GM18870 (cell line): Measurements from ENCODE around the gene ACTR5.

ENCODE experiments used
- ATAC-seq: cut with Tn5 transposase; IDR thresholded peaks from one replicate; pipeline ENCODE4 v1.9.1; 2021; ENCODE audit warnings: moderate library complexity; ENCODE audit not compliant: unreplicated experiment

ACTR5 gene

DNA sequence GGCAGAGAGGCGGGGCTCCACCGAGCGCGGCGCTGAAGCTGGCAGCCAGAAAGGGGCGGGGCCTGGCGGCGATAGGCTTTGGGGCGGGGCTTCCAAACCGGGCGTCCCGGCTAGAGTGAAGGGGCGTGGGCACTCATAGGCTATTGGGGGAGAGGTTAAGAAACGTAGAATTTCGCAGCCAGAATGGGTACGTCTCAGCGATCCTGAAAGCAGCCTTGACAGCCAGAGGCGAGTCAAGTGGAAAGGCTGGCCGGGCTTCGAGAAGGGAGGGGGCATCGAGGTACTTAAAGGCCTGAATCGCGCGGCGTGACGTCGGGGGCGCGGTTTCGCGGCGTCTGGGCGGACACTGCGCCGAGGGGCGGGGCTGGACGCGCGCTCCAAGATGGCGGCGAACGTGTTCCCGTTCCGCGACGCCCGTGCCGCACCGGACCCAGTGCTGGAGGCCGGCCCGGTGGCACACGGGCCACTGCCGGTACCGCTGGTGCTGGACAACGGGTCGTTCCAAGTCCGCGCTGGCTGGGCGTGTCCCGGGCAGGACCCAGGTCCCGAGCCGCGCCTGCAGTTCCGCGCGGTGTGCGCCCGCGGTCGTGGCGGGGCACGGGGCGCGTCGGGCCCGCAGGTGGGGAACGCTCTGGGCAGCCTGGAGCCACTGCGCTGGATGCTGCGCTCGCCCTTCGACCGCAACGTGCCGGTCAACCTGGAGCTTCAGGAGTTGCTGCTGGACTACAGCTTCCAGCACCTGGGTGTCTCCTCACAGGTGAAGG, at the start of gene ACTR5:
TSS of gene ACTR5 (plus strand) at position 364 of the 764 bp plus-strand sequence. CDS start at position 383, 19 bp downstream.
- ATAC-seq: peak; percentile 63

GRCh38 chr20:38698541-38698940, 49.7 kb upstream of the ACTR5 start:
- no peak for ATAC-seq

DNA sequence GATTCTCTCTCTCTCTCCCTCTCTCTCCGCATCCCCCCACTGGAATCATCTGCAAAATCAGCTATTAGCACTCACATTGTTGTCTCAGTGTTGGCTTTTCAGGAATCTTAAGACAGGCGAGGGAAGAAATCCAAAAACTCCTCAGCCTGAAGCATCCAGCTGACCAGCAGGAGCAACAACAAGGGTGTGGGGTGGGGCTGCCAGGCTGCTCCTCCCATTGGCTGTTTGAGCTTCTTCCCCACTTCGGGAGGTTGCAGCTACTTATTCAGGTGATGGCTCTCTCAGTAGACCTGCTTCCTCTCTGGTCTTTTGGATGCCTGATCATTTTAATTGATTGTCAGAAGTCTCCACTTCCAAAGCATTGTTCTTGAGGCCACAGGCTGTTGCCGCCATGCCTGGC, 48.1 kb upstream of the ACTR5 start:
- ATAC-seq: no peak

DNA sequence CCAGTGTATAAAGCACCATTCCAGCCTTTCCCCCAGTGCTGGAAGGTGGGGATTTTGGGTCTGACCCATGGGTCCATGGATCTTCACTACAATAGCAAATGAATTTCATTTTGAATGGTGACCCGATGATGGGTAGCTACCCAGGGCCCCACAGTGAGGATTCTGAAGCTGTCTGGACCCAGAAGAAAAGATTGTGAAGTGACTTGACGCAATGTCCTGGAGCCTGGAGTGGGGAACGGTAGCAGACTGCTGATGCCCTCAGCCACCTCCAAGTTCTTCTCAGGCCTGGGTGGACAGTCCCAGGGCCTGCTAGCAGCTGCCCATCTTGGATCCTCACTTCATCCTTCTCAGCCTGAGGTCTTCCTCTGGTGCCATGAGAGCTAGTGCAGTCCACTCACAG, 47.3 kb upstream of the ACTR5 start:
- ATAC-seq: no peak

GRCh38 chr20:38703526-38703925, 44.7 kb upstream of the ACTR5 start:
- ATAC-seq: no peak

- ATAC-seq: no peak
These were observed 44.1 kb upstream of the ACTR5 start for GRCh38 chr20:38704136-38704535.

DNA sequence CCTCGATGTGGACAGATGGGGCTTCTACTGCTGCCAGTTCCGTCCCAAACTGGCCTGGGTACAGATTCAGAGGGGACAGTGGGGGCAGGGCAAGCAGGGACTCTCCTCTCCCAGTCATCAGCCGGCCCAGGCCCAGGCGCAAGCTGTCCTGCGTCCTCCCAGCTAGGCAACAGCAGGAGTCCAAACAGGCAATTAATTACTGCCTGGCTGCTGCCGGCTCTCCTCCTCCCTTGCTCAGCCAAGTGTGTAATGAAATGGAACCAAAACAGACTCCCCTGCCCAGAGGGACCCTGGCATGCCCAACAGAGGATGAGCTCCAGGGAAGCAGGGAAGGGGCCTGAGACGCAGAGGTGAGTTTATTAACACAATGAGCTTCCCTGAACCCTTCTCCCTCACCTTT, 41.8 kb upstream of the ACTR5 start:
- no peak for ATAC-seq

DNA sequence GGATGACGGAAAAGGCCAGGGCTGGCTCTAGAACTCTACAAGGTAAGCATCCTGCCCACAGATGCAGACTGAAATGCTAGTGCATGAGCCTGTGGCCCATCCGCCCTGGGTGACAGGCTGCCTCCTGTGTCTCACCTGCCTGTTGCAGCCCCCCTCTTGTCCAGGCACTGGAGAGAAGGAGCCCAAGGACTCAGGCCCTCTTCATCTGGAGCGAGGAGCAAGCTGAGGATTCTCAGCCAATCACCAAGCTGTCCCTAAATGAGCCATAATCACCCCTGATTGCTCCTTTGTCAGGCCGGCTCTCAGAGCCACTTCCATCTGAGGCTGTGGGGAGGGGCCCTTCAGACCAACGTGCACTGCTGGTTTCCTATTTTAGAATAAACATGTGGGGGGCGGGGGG, 34.0 kb upstream of the ACTR5 start:
- ATAC-seq: no peak

DNA sequence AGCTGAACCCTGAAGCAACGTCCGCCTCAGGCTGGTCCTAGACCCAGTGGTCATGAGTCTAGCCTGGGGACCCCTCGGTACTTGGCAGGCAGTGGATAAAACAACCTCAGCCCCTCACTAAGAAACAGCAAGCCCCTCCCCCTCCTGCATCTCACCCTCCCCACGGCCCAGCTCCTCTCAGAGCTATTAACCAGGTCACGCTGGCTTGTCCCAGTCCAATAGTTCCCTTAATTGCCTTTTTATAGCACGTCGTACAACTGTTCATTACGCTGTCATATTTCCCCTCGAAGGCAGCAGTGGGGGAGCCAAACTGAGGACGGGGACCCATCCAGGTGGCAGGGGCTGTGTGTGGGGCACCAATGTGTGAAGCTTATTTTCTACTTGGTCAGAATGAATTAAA, 32.6 kb upstream of the ACTR5 start:
- no peak for ATAC-seq

GRCh38 chr20:38722683-38723016, 25.6 kb upstream of the ACTR5 start:
- no peak for ATAC-seq

GRCh38 chr20:38723017-38723847, 25.0 kb upstream of the ACTR5 start:
- ATAC-seq: no peak

- ATAC-seq: no peak
These were observed 24.2 kb upstream of the ACTR5 start, which contains the start of gene SLC32A1 for GRCh38 chr20:38723848-38724625. Gene SLC32A1, plus strand, starts transcription at chr20:38724486. Its CDS starts 239 bp downstream, at chr20:38724725.

DNA sequence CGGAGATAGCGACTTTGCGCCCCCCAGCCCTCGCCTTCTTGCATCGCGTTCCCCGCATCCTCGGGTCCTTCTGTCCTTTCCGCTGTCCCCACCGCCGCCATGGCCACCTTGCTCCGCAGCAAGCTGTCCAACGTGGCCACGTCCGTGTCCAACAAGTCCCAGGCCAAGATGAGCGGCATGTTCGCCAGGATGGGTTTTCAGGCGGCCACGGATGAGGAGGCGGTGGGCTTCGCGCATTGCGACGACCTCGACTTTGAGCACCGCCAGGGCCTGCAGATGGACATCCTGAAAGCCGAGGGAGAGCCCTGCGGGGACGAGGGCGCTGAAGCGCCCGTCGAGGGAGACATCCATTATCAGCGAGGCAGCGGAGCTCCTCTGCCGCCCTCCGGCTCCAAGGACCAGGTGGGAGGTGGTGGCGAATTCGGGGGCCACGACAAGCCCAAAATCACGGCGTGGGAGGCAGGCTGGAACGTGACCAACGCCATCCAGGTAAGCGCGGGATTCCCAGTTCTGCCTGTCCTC, 23.6 kb upstream of the ACTR5 start:
- ATAC-seq: no peak

DNA sequence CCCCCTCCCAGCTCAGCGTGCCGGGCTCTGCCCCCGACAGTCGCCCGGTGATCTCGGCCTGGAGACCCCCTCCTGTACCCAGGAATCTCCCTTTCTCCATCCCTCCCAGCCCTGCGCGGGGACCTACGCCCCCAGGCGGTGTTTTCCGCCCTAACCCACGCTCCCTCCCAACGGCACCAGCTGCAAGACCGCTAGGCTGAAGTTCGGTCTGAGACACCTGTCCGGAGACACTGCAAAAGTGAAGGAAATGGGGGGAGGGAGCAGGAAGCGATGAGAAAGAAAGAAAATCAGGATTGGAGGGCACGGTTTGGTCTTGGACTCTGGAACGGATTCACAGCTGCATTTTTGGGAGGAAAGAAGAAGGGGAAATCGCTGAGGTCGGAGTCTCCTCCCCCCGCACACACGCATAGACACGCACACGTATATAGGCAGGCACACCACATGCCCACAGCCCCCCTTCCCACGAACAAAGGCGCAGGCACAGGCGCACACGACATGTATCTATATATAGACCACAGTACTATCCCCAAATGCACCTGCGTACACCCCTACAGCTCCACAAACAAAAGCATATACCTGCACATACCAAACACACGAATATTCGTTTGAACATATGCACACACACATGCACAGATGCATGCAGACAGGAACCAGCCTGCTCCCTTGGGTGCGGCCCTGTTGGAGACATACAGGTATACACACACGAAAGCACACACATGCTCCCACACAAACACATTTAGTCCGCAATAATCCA, 22.9 kb upstream of the ACTR5 start:
- ATAC-seq: no peak

GRCh38 chr20:38725931-38726803, 22.1 kb upstream of the ACTR5 start:
- no peak for ATAC-seq

DNA sequence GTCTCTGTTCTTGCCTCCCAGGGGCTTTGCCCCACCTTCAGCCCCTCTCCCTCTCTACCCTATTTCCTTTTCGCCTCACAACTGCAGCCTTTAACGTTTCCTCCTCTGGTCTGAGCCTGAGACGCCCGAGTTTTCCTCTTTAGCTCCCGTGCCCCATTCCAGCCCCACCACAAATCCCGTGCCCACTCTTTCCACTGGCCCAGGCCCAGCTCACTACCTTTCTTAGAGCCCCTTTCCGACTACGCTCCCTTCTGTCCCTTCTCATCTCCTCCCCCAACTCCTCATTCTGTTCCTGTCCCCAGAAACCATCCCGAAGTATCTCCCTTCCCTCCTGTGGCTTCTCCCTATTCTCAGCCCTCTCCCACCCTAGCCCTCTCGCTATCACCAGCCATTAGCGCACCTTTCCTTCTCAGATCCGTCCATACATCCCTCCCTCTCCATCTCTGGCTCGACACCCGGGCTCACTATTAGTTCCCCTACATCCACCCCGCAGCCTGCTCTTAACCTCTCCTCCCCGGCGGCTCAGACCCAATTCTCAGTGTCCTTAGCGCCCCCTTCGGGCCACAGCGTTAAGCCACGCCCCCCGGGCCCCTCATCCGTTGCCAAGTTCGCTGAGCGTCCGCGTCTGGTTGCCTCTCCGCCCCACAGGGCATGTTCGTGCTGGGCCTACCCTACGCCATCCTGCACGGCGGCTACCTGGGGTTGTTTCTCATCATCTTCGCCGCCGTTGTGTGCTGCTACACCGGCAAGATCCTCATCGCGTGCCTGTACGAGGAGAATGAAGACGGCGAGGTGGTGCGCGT, 21.3 kb upstream of the ACTR5 start:
- ATAC-seq: no peak

DNA sequence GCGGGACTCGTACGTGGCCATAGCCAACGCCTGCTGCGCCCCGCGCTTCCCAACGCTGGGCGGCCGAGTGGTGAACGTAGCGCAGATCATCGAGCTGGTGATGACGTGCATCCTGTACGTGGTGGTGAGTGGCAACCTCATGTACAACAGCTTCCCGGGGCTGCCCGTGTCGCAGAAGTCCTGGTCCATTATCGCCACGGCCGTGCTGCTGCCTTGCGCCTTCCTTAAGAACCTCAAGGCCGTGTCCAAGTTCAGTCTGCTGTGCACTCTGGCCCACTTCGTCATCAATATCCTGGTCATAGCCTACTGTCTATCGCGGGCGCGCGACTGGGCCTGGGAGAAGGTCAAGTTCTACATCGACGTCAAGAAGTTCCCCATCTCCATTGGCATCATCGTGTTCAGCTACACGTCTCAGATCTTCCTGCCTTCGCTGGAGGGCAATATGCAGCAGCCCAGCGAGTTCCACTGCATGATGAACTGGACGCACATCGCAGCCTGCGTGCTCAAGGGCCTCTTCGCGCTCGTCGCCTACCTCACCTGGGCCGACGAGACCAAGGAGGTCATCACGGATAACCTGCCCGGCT, 20.6 kb upstream of the ACTR5 start:
- no peak for ATAC-seq

DNA sequence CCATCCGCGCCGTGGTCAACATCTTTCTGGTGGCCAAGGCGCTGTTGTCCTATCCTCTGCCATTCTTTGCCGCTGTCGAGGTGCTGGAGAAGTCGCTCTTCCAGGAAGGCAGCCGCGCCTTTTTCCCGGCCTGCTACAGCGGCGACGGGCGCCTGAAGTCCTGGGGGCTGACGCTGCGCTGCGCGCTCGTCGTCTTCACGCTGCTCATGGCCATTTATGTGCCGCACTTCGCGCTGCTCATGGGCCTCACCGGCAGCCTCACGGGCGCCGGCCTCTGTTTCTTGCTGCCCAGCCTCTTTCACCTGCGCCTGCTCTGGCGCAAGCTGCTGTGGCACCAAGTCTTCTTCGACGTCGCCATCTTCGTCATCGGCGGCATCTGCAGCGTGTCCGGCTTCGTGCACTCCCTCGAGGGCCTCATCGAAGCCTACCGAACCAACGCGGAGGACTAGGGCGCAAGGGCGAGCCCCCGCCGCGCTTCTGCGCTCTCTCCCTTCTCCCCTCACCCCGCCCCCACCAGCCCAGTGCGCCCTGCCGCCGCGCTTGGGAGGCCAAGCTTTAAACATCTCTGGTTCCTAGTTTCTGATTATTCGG, 20.0 kb upstream of the ACTR5 start:
- ATAC-seq: no peak
